Activated naive CD8-positive, alpha-beta T cell treated with anti-CD3 and anti-CD28 coated beads, Interleukin-2, amount 50 U/mL, for 24 hours (primary cell): ENCODE data around the gene RPS5.
"Not testable (repeated sequence)": the region's sequence is repeated elsewhere in the genome, so short reads cannot be mapped to it uniquely, and the experiment has no call there.

Experiments used
- ATAC-seq: fragments of 150-1000 bp; cut with Tn5 transposase; one replicate; pipeline ENCODE4 v1.10.0; 2021
- DNase-seq: peaks from one replicate; pipeline ENCODE4 v3.0.0; 2021
- H3K27ac Mint-ChIP-seq: one replicate; pipeline ENCODE4 v1.8.0; 2021; ENCODE audit warnings: mild to moderate bottlenecking, mixed read lengths
- H3K27me3 Mint-ChIP-seq: one replicate; pipeline ENCODE4 v1.8.0; 2021; ENCODE audit warnings: mixed read lengths
- H3K36me3 Mint-ChIP-seq: one replicate; pipeline ENCODE4 v1.8.0; 2021; ENCODE audit warnings: low read depth, mixed read lengths
- H3K4me1 Mint-ChIP-seq: one replicate; pipeline ENCODE4 v1.8.0; 2021; ENCODE audit warnings: mixed read lengths
- H3K4me3 Mint-ChIP-seq: one replicate; pipeline ENCODE4 v1.8.0; 2021; ENCODE audit warnings: mild to moderate bottlenecking, moderate library complexity, mixed read lengths
- H3K9me3 Mint-ChIP-seq: one replicate; pipeline ENCODE4 v1.8.0; 2021; ENCODE audit warnings: mixed read lengths

Gene RPS5

GRCh38 chr19:58440556-58440955 lies 53.5 kb downstream of the RPS5 start:
- Mint-ChIP-seq H3K4me3 (peak overlapping the region; percentile 91), H3K36me3 (peaks cover 47% of the 10 kb centered on the region), H3K4me1 (peaks cover 24% of the 10 kb centered on the region), H3K9me3 (peaks cover 41% of the 10 kb centered on the region), H3K27me3 (no peaks in the 10 kb centered on the region), H3K27ac (peak overlapping the region; percentile 94)
- DNase-seq = no peak
- ATAC-seq = no peak

GRCh38 chr19:58442986-58443385 lies 55.9 kb downstream of the RPS5 start:
- H3K27me3 Mint-ChIP-seq, H3K27ac Mint-ChIP-seq, ATAC-seq, DNase-seq, H3K4me3 Mint-ChIP-seq: not testable (repeated sequence)
- peaks cover 27% of the 10 kb centered on the region for H3K36me3 Mint-ChIP-seq
- peaks cover 24% of the 10 kb centered on the region for H3K4me1 Mint-ChIP-seq
- peaks cover 25% of the 10 kb centered on the region for H3K9me3 Mint-ChIP-seq
